Adrenal gland (tissue), 5 donors: Measurements from ENCODE around the gene NPIPB9.
"Not testable (repeated sequence)": the region's sequence is repeated elsewhere in the genome, so short reads cannot be mapped to it uniquely, and the experiment has no call there.

Source experiments
- CTCF ChIP-seq, 6 experiments: fragments of 450-650 bp in 4 of 6; fragments of 200-600 bp in 2 of 6; sonication (generic) in 1 of 6; IDR thresholded peaks; 1 replicate in 5 of 6; 2 replicates in 1 of 6; pipeline versions ENCODE4 v1.5.1 to v1.8.0; 2016 to 2021; ENCODE audit warnings: antibody characterized with exemption in 6 of 6, mild to moderate bottlenecking in 2 of 6, moderate library complexity in 1 of 6
- POLR2A ChIP-seq, 2 donors: fragments of 450-650 bp; IDR thresholded peaks; one replicate each; pipeline ENCODE4 v1.6.1; 2017; ENCODE audit warnings: antibody characterized with exemption in 2 of 2, mild to moderate bottlenecking in 2 of 2, moderate library complexity in 1 of 2
- donor health status: DM: no; HTN: no; CAD: no.

DNA sequence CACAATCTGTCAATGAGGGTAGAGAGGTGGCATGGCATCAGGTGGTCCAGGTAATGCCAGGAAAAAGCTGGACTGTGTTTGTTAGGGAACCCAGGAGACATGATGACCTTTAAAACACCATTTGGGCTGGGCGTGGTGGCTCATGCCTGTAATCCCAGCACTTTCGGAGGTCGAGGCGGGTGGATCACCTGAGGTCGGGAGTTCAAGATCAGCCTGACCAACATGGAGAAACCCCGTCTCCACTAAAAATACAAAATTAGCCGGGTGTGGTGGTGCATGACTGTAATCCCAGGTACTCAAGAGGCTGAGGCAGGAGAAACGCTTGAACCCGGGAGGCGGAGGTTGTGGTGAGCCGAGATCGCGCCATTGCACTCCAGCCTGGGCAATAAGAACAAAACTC is 69.0 kb downstream of the NPIPB9 start:
- TF ChIP-seq CTCF, POLR2A (IDR thresholded peaks at IDR 0.05): not testable (repeated sequence)
